Neural cell (in vitro differentiated cells): Measurements from ENCODE around the gene SLC6A1.

ENCODE experiments used
- EP300 ChIP-seq: fragments of 450-650 bp; conservative IDR thresholded peaks from 2 replicates; pipeline ENCODE4 v1.6.1; 2014; ENCODE audit warnings: antibody characterized with exemption, mild to moderate bottlenecking, moderate library complexity; ENCODE audit not compliant: poor library complexity, severe bottlenecking
- EZH2 ChIP-seq: fragments of 200-600, 300-800 bp; shearing (Covaris generic), sonication (generic); IDR thresholded peaks from 2 replicates; pipeline ENCODE4 v1.6.1; 2014; ENCODE audit warnings: antibody characterized with exemption, low read length, borderline replicate concordance, mild to moderate bottlenecking; ENCODE audit not compliant: insufficient read depth, poor library complexity, severe bottlenecking
- MXI1 ChIP-seq: fragments of 450-650 bp; conservative IDR thresholded peaks from 2 replicates; pipeline ENCODE4 v1.6.1; 2014; ENCODE audit warnings: antibody characterized with exemption, mild to moderate bottlenecking; ENCODE audit not compliant: poor library complexity, severe bottlenecking
- POLR2AphosphoS5 ChIP-seq: IDR thresholded peaks from 2 replicates; pipeline ENCODE4 v1.6.1; 2012
- RAD21 ChIP-seq: fragments of 450-650 bp; conservative IDR thresholded peaks from 2 replicates; pipeline ENCODE4 v1.6.1; 2014; ENCODE audit warnings: antibody characterized with exemption, mild to moderate bottlenecking, moderate library complexity
- SMC3 ChIP-seq: fragments of 450-650 bp; conservative IDR thresholded peaks from 2 replicates; pipeline ENCODE4 v1.6.1; 2014; ENCODE audit warnings: antibody characterized with exemption, mild to moderate bottlenecking, moderate library complexity; ENCODE audit not compliant: poor library complexity
- TF ChIP-seq, protein P1 (sequence below): fragments of 450-650 bp; IDR thresholded peaks from 2 replicates; pipeline ENCODE4 v1.5.1; 2014; ENCODE audit warnings: antibody characterized with exemption, mild to moderate bottlenecking, moderate library complexity; ENCODE audit not compliant: poor library complexity, severe bottlenecking

DNA sequence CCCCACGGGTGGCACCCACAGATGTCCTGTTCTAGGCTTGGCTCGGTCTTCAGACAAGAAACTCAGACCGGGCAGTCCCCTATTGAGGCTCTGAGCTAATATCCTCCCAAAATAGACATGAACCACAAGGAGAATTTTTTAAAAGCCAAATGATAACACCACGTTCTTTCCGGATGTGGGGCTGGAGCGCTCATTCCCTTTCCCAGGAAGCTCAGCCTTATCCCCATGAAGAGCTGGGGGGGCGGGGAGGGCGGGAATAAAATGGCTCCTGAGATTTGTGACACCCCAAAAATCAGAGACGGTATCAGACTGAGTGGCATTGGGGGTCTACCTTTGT, 1.1 kb downstream of the SLC6A1 start:
- TF ChIP-seq EZH2 (no peak), POLR2AphosphoS5 (no peak), MXI1 (no peak), SMC3 (no peak), RAD21 (no peak), EP300 (no peak)
- TF ChIP-seq, protein P1, sequence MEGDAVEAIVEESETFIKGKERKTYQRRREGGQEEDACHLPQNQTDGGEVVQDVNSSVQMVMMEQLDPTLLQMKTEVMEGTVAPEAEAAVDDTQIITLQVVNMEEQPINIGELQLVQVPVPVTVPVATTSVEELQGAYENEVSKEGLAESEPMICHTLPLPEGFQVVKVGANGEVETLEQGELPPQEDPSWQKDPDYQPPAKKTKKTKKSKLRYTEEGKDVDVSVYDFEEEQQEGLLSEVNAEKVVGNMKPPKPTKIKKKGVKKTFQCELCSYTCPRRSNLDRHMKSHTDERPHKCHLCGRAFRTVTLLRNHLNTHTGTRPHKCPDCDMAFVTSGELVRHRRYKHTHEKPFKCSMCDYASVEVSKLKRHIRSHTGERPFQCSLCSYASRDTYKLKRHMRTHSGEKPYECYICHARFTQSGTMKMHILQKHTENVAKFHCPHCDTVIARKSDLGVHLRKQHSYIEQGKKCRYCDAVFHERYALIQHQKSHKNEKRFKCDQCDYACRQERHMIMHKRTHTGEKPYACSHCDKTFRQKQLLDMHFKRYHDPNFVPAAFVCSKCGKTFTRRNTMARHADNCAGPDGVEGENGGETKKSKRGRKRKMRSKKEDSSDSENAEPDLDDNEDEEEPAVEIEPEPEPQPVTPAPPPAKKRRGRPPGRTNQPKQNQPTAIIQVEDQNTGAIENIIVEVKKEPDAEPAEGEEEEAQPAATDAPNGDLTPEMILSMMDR, result no peak
